SK-N-SH (cell line): Measurements from ENCODE around the gene ACRBP. TPM values are rescaled to one million over a fixed set of nuclear protein-coding genes. Genes with fewer than 3 reads are reported as not detected.

ENCODE experiments used
- CTCF ChIA-PET: fragments of 300-600, 350-600 bp; formaldehyde crosslinking; extraction: SDS; loops from one replicate; lab custom pipeline; 2021; lab: Yijun Ruan, JAX
- POLR2A ChIA-PET: fragments of 350-600 bp; sonication (Branson Sonifier 250); formaldehyde crosslinking; extraction: SDS; loops from one replicate; lab custom pipeline; 2020; ENCODE audit warnings: antibody characterized with exemption, inconsistent platforms; lab: Yijun Ruan, JAX
- DNase-seq: peaks from one replicate; pipeline ENCODE4 v3.0.0; 2012
- H2AFZ ChIP-seq: fragments of 200-600 bp; sonication (generic); 2 replicates; pipeline ENCODE4 v1.8.1; 2016; ENCODE audit warnings: antibody characterized with exemption, mild to moderate bottlenecking, low read depth
- H3F3A ChIP-seq: fragments of 200-600 bp; sonication (generic); replicated peaks from 2 replicates; pipeline ENCODE3; 2016; ENCODE audit warnings: antibody characterized with exemption, mild to moderate bottlenecking; ENCODE audit not compliant: insufficient read depth
- H3K27ac ChIP-seq, 2 experiments: fragments of 200-500 bp in 1 of 2; fragments of 200-600 bp in 1 of 2; sonication (Bioruptor generic) in 1 of 2; sonication (generic), shearing (Covaris generic) in 1 of 2; 2 replicates each; pipeline versions ENCODE4 v1.5.1 to v1.6.1; 2014 to 2016; ENCODE audit warnings: low read depth in 2 of 2, inconsistent platforms in 1 of 2, low read length in 1 of 2, mild to moderate bottlenecking in 1 of 2, mixed read lengths in 1 of 2
- H3K27me3 ChIP-seq: fragments of 200-600 bp; sonication (generic), shearing (Covaris generic); 2 replicates; pipeline ENCODE4 v1.6.1; 2016; ENCODE audit warnings: mixed run types; ENCODE audit not compliant: insufficient read depth
- H3K36me3 ChIP-seq, 2 experiments: fragments of 200-500 bp in 1 of 2; fragments of 200-600 bp in 1 of 2; sonication (Bioruptor generic) in 1 of 2; sonication (generic) in 1 of 2; replicated peaks in 1 of 2; 2 replicates each; pipeline versions ENCODE3 to v1.5.1; 2014 to 2016; ENCODE audit warnings: low read length in 1 of 2, mild to moderate bottlenecking in 1 of 2; ENCODE audit not compliant: insufficient read depth in 2 of 2, control insufficient read depth in 1 of 2
- H3K4me1 ChIP-seq, 2 experiments: fragments of 200-500 bp in 1 of 2; fragments of 200-600 bp in 1 of 2; sonication (Bioruptor generic) in 1 of 2; sonication (generic), shearing (Covaris generic) in 1 of 2; 2 replicates each; pipeline versions ENCODE4 v1.5.1 to v1.6.1; 2014 to 2016; ENCODE audit warnings: low read depth in 1 of 2, low read length in 1 of 2, mixed run types in 1 of 2; ENCODE audit not compliant: insufficient read depth in 2 of 2, control insufficient read depth in 1 of 2
- H3K4me2 ChIP-seq: fragments of 200-600 bp; sonication (generic), shearing (Covaris generic); 2 replicates; pipeline ENCODE4 v1.6.1; 2017; ENCODE audit warnings: mixed run types
- H3K4me3 ChIP-seq, 2 experiments: fragments of 200-500 bp in 1 of 2; fragments of 200-600 bp in 1 of 2; sonication (Bioruptor generic) in 1 of 2; sonication (generic), shearing (Covaris generic) in 1 of 2; 2 replicates each; pipeline versions ENCODE4 v1.5.1 to v1.8.1; 2014 to 2016; ENCODE audit warnings: low read depth in 2 of 2, inconsistent platforms in 1 of 2, low read length in 1 of 2, mild to moderate bottlenecking in 1 of 2, mixed read lengths in 1 of 2, moderate library complexity in 1 of 2
- H3K79me2 ChIP-seq: fragments of 200-600 bp; sonication (generic); 2 replicates; pipeline ENCODE4 v1.8.1; 2017; ENCODE audit warnings: mild to moderate bottlenecking; ENCODE audit not compliant: insufficient read depth
- H3K9ac ChIP-seq: fragments of 200-600 bp; sonication (generic); 2 replicates; pipeline ENCODE4 v1.6.1; 2017; ENCODE audit warnings: mixed run types
- H3K9me2 ChIP-seq: fragments of 200-600 bp; sonication (generic); 2 replicates; pipeline ENCODE4 v1.6.1; 2017; ENCODE audit warnings: mixed run types
- H3K9me3 ChIP-seq: fragments of 200-600 bp; sonication (generic); 2 replicates; pipeline ENCODE4 v1.6.1; 2017; ENCODE audit warnings: mixed run types, mild to moderate bottlenecking, moderate library complexity
- H4K20me1 ChIP-seq: fragments of 200-600 bp; sonication (generic); 2 replicates; pipeline ENCODE4 v1.6.1; 2017; ENCODE audit warnings: mild to moderate bottlenecking, mixed run types; ENCODE audit not compliant: insufficient read depth
- ELF1 ChIP-seq: IDR thresholded peaks from 2 replicates; pipeline ENCODE4 v1.4.0; 2012
- FOSL2 ChIP-seq: IDR thresholded peaks from 2 replicates; pipeline ENCODE4 v1.4.0; 2012; ENCODE audit warnings: low read depth, mild to moderate bottlenecking, moderate library complexity, borderline replicate concordance
- GABPA ChIP-seq: IDR thresholded peaks from 2 replicates; pipeline ENCODE4 v1.4.0; 2012; ENCODE audit warnings: low read depth, mild to moderate bottlenecking
- GATA2 ChIP-seq: sonication (generic); formaldehyde crosslinking; IDR thresholded peaks from 2 replicates; pipeline ENCODE4 v1.5.0; 2020; ENCODE audit warnings: mild to moderate bottlenecking, missing genetic modification reagents
- IRF3 ChIP-seq: fragments of 150-350 bp; IDR thresholded peaks from 2 replicates; pipeline ENCODE4 v1.6.1; 2016; ENCODE audit warnings: mild to moderate bottlenecking, low read depth, low read length
- MAX ChIP-seq: IDR thresholded peaks from 2 replicates; pipeline ENCODE4 v1.4.0; 2012; ENCODE audit warnings: low read depth
- MEF2A ChIP-seq: IDR thresholded peaks from 2 replicates; pipeline ENCODE4 v1.4.0; 2012; ENCODE audit warnings: low read depth, borderline replicate concordance
- MXI1 ChIP-seq: IDR thresholded peaks from 2 replicates; pipeline ENCODE4 v1.6.1; 2012; ENCODE audit warnings: mild to moderate bottlenecking, low read depth, low read length, improper control_type of control experiment
- NFIC ChIP-seq: IDR thresholded peaks from 2 replicates; pipeline ENCODE4 v1.4.0; 2012; ENCODE audit warnings: borderline replicate concordance
- PBX3 ChIP-seq: IDR thresholded peaks from 2 replicates; pipeline ENCODE4; 2012
- POLR2AphosphoS5 ChIP-seq: IDR thresholded peaks from 2 replicates; pipeline ENCODE4 v1.6.1; 2012; ENCODE audit warnings: low read depth, low read length
- RAD21 ChIP-seq: IDR thresholded peaks from 2 replicates; pipeline ENCODE4 v1.6.1; 2012; ENCODE audit warnings: mild to moderate bottlenecking, low read length
- RCOR1 ChIP-seq: fragments of 150-350 bp; IDR thresholded peaks from 2 replicates; pipeline ENCODE4 v1.6.1; 2017; ENCODE audit warnings: antibody characterized with exemption, low read length
- SIN3A ChIP-seq: IDR thresholded peaks from 2 replicates; pipeline ENCODE4 v1.6.1; 2012; ENCODE audit warnings: low read depth, mild to moderate bottlenecking, low read length, moderate library complexity, borderline replicate concordance
- SMC3 ChIP-seq: IDR thresholded peaks from 2 replicates; pipeline ENCODE4 v1.6.1; 2012; ENCODE audit warnings: low read depth, low read length, improper control_type of control experiment
- TEAD4 ChIP-seq: IDR thresholded peaks from 2 replicates; pipeline ENCODE4 v1.4.0; 2012; ENCODE audit warnings: mild to moderate bottlenecking, borderline replicate concordance; ENCODE audit not compliant: insufficient read depth
- USF1 ChIP-seq: IDR thresholded peaks from 2 replicates; pipeline ENCODE4 v1.4.0; 2012; ENCODE audit warnings: low read depth, borderline replicate concordance
- YY1 ChIP-seq: IDR thresholded peaks from 2 replicates; pipeline ENCODE4 v1.4.0; 2012; ENCODE audit warnings: low read depth, mild to moderate bottlenecking
- ZBTB33 ChIP-seq: IDR thresholded peaks from 2 replicates; pipeline ENCODE4 v1.4.0; 2012; ENCODE audit warnings: low read depth, borderline replicate concordance
- WGBS: methylation state at CpG from one replicate; pipeline ENCODE4 v1.1.6; 2017; ENCODE audit warnings: low lambda C conversion rate; 5-methylcytosine and 5-hydroxymethylcytosine counted together
- polyA plus RNA-seq, 3 experiments: library from polyadenylated mRNA; depleted of rRNA; stranded (reverse); fragments of >200 nt; gene quantifications; 2 replicates each; pipeline ENCODE4 v1.2.3, GENCODE V29; 2012

Gene ACRBP
- polyA plus RNA-seq, 1 of the 3 experiments (the other 2 are of a cell fraction) = 0.71 TPM

- Histone ChIP-seq H3K36me3 (peaks cover 3 to 11% of the 10 kb centered on the region in 2 experiments), H4K20me1 (no peaks in the 10 kb centered on the region; the same call in 1 of the 2 replicates), H3K9ac (no peak overlapping the region), H3K27ac (peak overlapping the region in 1 of 2 experiments; percentile 43; a peak in 2 of 4 replicates), H3K9me2 (no peaks in the 10 kb centered on the region), H2AFZ (no peak overlapping the region), H3K9me3 (no peaks in the 10 kb centered on the region), H3K4me1 (peaks cover 8% of the 10 kb centered on the region in 2 experiments; a peak in 2 of 4 replicates), H3K4me3 (no peak overlapping the region), H3F3A (peaks cover 15% of the 10 kb centered on the region), H3K27me3 (no peaks in the 10 kb centered on the region), H3K4me2 (peak overlapping the region; percentile 89), H3K79me2 (peaks cover 42% of the 10 kb centered on the region)
- ChIA-PET CTCF (interaction anchor here (0.7 to 4.8 kb wide), 6 partner anchors 62 to 139 kb away, joined by 3 to 19 read pairs (median 4); partner anchors contain the start of gene MLF2), POLR2A (interaction anchor here (0.6 kb wide), 1 partner anchor 234 kb away, joined by 4 read pairs; no protein-coding TSS in a partner anchor)
- DNase-seq = no peak
- WGBS = 61% methylated on average over 4 of the region's 4 CpGs
- TF ChIP-seq USF1 (no peak), MAX (peak; percentile 18; the same call in 1 of the 2 replicates)
These were observed 44.2 kb upstream of the ACRBP start for GRCh38 chr12:6691473-6691872.

GRCh38 chr12:6688999-6689882, 42.0 kb upstream of the ACRBP start, which contains the start of gene ZNF384:
TSS of gene ZNF384 (minus strand) at chr12:6689375. CDS start at chr12:6679520, 9,855 bp downstream.
- under 1% methylated on average over 51 of the region's 72 CpGs for WGBS
- CTCF ChIA-PET = interaction anchor here (0.6 to 1.8 kb wide), 23 partner anchors 8 to 180 kb away, joined by 3 to 9 read pairs (median 4); partner anchors contain the start of genes COPS7A, MLF2 and USP5
- peak; percentile 15 for TF ChIP-seq PBX3
- TF ChIP-seq RAD21 = no peak
- TF ChIP-seq GATA2 (CRISPR knock-in tag) = no peak
- TF ChIP-seq MAX = peak; percentile 86
- TF ChIP-seq RCOR1 = no peak
- peak; percentile 52 for TF ChIP-seq SIN3A
- TF ChIP-seq ELF1 = peak; percentile 100
- TF ChIP-seq ZBTB33 = peak; percentile 76
- no peak; the same call in 1 of the 2 replicates for TF ChIP-seq MEF2A
- peak; percentile 80; the same call in 1 of the 2 replicates for TF ChIP-seq YY1
- peak; percentile 79 for TF ChIP-seq MXI1
- TF ChIP-seq SMC3 = no peak
- no peak; the same call in 1 of the 2 replicates for TF ChIP-seq IRF3
- peak; percentile 96 for TF ChIP-seq GABPA
- TF ChIP-seq FOSL2 = peak; percentile 3; the same call in 1 of the 2 replicates
- no peak for TF ChIP-seq NFIC
- TF ChIP-seq POLR2AphosphoS5 = peak; percentile 88
- TF ChIP-seq TEAD4 = peak; percentile 27; the same call in 1 of the 2 replicates

More at GRCh38 chr12:6688999-6689882, 42.0 kb upstream of the ACRBP start, which contains the start of gene ZNF384:
- POLR2A ChIA-PET = interaction anchor here (0.5 to 2.5 kb wide), 34 partner anchors 9 to 255 kb away, joined by 3 to 50 read pairs (median 4); partner anchors contain the start of genes C12orf57, CDCA3, COPS7A and GAPDH
- peak; percentile 94 for DNase-seq
- Histone ChIP-seq H3F3A (peaks cover 15% of the 10 kb centered on the region), H3K4me3 (peak within 1 kb of the TSS; percentile 78 to 79), H3K9ac (peak within 1 kb of the TSS; percentile 93), H3K79me2 (peaks cover 64% of the 10 kb centered on the region), H3K9me2 (no peaks in the 10 kb centered on the region), H3K4me2 (peak within 1 kb of the TSS; percentile 92), H2AFZ (peak within 1 kb of the TSS; percentile 64; the same call in 1 of the 2 replicates), H3K27me3 (no peaks in the 10 kb centered on the region), H3K4me1 (peaks cover 8% of the 10 kb centered on the region in 2 experiments; a peak in 2 of 4 replicates), H4K20me1 (peaks cover 10% of the 10 kb centered on the region; the same call in 1 of the 2 replicates), H3K27ac (peak within 1 kb of the TSS; percentile 90 to 99), H3K36me3 (peaks cover 7 to 8% of the 10 kb centered on the region in 2 experiments), H3K9me3 (no peaks in the 10 kb centered on the region)
